Suprapubic skin (tissue), 4 donors: ENCODE data around the gene KRT35.

ENCODE experiments used
- EP300 ChIP-seq: sonication (generic); formaldehyde crosslinking; IDR thresholded peaks from one replicate; pipeline ENCODE4 v1.6.1; 2017; ENCODE audit warnings: antibody characterized with exemption
- POLR2A ChIP-seq, 2 donors: fragments of 450-650 bp; IDR thresholded peaks; one replicate each; pipeline ENCODE4 v1.6.1; 2017; ENCODE audit warnings: antibody characterized with exemption in 2 of 2, mild to moderate bottlenecking in 2 of 2, moderate library complexity in 2 of 2
- POLR2AphosphoS5 ChIP-seq, 3 donors: sonication (generic); formaldehyde crosslinking; IDR thresholded peaks; one replicate each; pipeline ENCODE4 v1.6.1; 2017; ENCODE audit warnings: antibody characterized with exemption in 3 of 3
- TF ChIP-seq, protein P1 (sequence below), 2 donors: fragments of 200-600 bp in 1 of 2; fragments of 450-650 bp in 1 of 2; sonication (generic) in 1 of 2; IDR thresholded peaks; one replicate each; pipeline ENCODE4 v1.5.1; 2016 to 2019; ENCODE audit warnings: antibody characterized with exemption in 2 of 2, mild to moderate bottlenecking in 1 of 2, moderate library complexity in 1 of 2

DNA sequence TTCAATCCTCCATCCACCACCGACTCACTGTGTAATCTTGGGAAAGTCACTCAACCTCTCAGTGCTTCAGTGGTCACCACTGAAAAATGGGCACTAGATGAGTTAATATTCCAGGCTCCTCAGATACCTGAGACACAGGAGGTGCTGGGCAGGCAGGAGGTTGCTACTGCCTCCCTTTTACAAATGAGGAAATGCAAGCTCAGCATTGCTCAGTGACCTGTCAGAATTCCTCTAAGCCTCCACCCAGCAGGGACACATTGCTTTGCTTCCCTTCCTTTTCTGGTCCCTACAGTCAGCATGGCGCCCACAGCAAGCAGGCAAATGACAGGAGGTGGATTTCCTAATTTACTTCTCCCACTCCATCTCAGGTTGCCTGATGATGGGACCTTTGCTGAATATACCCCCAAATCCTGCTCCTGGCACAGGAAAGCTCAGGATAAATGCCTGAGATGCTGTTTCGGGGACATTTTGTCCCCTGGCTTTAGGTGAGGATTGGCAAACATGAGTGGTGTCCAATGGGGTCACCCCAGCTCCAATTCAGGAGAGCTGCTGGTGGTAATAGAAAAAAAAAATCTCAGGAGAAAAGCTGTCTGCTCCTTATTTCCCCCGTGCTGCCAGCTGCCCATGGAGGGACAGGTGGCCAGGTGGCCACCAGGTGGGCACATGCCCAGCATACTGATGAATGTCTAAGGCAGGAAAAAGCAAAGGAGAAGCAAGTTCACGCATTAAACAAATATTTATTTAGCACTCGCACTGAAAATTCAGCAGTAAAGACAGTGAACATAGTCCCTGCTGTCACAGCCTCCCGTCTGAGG lies 29.5 kb upstream of the KRT35 start:
- TF ChIP-seq POLR2A (IDR thresholded peaks at IDR 0.05) (no peak), EP300 (no peak), POLR2AphosphoS5 (IDR thresholded peaks at IDR 0.05) (no peak)
- TF ChIP-seq, protein P1, sequence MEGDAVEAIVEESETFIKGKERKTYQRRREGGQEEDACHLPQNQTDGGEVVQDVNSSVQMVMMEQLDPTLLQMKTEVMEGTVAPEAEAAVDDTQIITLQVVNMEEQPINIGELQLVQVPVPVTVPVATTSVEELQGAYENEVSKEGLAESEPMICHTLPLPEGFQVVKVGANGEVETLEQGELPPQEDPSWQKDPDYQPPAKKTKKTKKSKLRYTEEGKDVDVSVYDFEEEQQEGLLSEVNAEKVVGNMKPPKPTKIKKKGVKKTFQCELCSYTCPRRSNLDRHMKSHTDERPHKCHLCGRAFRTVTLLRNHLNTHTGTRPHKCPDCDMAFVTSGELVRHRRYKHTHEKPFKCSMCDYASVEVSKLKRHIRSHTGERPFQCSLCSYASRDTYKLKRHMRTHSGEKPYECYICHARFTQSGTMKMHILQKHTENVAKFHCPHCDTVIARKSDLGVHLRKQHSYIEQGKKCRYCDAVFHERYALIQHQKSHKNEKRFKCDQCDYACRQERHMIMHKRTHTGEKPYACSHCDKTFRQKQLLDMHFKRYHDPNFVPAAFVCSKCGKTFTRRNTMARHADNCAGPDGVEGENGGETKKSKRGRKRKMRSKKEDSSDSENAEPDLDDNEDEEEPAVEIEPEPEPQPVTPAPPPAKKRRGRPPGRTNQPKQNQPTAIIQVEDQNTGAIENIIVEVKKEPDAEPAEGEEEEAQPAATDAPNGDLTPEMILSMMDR (IDR thresholded peaks at IDR 0.05): no peak
